Keratinocyte (primary cell): ENCODE measurements around the gene TXLNB.

Experiments
- EZH2 ChIP-seq: IDR thresholded peaks from one replicate; pipeline ENCODE4 v1.6.1; 2012; ENCODE audit warnings: inconsistent platforms, mild to moderate bottlenecking, low read length, moderate library complexity
- TF ChIP-seq, protein P1 (sequence below), 3 experiments: IDR thresholded peaks in 1 of 3; conservative IDR thresholded peaks in 1 of 3; optimal IDR thresholded peaks in 1 of 3; 2 replicates in 2 of 3; 3 replicates in 1 of 3; pipeline versions ENCODE3 to v1.5.1; 2011; ENCODE audit warnings: low read length in 3 of 3, mild to moderate bottlenecking in 3 of 3, moderate library complexity in 2 of 3, control low read depth in 1 of 3, inconsistent platforms in 1 of 3; ENCODE audit not compliant: insufficient read depth in 2 of 3; ENCODE audit errors: extremely low read depth in 1 of 3

DNA sequence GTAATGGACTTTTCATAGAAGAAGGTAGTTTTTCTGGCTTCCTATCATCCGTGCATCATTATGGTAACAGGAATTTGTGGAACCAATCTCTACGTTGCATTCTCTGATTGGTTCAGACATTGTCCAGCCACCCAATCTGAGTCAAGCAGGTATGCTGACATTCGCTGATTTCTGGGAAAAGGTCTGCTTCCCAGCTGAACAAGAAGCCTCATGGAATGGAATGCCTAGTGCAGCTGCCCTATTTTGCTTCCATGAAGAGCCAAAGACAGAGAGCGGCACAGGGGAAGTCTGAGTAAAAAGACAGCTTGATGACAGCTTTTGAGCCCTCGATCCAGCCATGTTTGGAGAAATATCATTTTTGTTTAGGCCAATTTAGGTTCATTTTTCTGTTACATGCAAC, 38.5 kb upstream of the TXLNB start:
- TF ChIP-seq, protein P1, sequence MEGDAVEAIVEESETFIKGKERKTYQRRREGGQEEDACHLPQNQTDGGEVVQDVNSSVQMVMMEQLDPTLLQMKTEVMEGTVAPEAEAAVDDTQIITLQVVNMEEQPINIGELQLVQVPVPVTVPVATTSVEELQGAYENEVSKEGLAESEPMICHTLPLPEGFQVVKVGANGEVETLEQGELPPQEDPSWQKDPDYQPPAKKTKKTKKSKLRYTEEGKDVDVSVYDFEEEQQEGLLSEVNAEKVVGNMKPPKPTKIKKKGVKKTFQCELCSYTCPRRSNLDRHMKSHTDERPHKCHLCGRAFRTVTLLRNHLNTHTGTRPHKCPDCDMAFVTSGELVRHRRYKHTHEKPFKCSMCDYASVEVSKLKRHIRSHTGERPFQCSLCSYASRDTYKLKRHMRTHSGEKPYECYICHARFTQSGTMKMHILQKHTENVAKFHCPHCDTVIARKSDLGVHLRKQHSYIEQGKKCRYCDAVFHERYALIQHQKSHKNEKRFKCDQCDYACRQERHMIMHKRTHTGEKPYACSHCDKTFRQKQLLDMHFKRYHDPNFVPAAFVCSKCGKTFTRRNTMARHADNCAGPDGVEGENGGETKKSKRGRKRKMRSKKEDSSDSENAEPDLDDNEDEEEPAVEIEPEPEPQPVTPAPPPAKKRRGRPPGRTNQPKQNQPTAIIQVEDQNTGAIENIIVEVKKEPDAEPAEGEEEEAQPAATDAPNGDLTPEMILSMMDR (optimal IDR thresholded peaks at IDR 0.05 in 1 of 3, IDR thresholded peaks at IDR 0.05 in 1 of 3, conservative IDR thresholded peaks at IDR 0.05 in 1 of 3; ENCODE audit: extremely low read depth in 1 of 3, insufficient read depth in 2 of 3, low read length in 3 of 3), result no peak
- no peak for TF ChIP-seq EZH2
